ENCODE measurements around the gene MYO16. TPM values are rescaled to one million over a fixed set of nuclear protein-coding genes. Genes with fewer than 3 reads are reported as not detected.

The MYO16 gene
- total RNA-seq, 4 donors from 2014 or later: under 0.01 to 0.21 TPM; not detected in 2

GRCh38 chr13:109093998-109094397 is 464.6 kb downstream of the MYO16 start:
- H3K27me3 ChIP-seq: no peaks in the 10 kb centered on the region
- H3K4me3 ChIP-seq: no peak overlapping the region
- 69 to 70% methylated on average over 2 of the region's 2 CpGs for WGBS, 2 donors

GRCh38 chr13:109095126-109095525 is 465.7 kb downstream of the MYO16 start:
- Histone ChIP-seq H3K9me3 (no peaks in the 10 kb centered on the region), H3K27ac (no peak overlapping the region), H3K36me3 (no peaks in the 10 kb centered on the region), H3K27me3 (no peaks in the 10 kb centered on the region), H3K4me1 (no peaks in the 10 kb centered on the region), H3K4me3 (no peak overlapping the region)
- no peak for DNase-seq (ENCODE audit: low spot score in 2 of 2)
- no peak for TF ChIP-seq POLR2A (IDR thresholded peaks at IDR 0.05)
- no peak for TF ChIP-seq EP300 (IDR thresholded peaks at IDR 0.05)
- TF ChIP-seq CTCF (IDR thresholded peaks at IDR 0.05): no peak
- WGBS, 2 donors: 54 to 77% methylated on average over 6 of the region's 6 CpGs

More at GRCh38 chr13:109093998-109094397, 464.6 kb downstream of the MYO16 start:
- no peaks in the 10 kb centered on the region for H3K36me3 ChIP-seq
- H3K27ac ChIP-seq: no peak overlapping the region
- H3K4me1 ChIP-seq: no peaks in the 10 kb centered on the region
- DNase-seq (ENCODE audit: low spot score in 2 of 2): no peak
- TF ChIP-seq EP300 (IDR thresholded peaks at IDR 0.05) (no peak), CTCF (IDR thresholded peaks at IDR 0.05) (no peak), POLR2A (IDR thresholded peaks at IDR 0.05) (no peak)
- no peaks in the 10 kb centered on the region for H3K9me3 ChIP-seq

GRCh38 chr13:109096101-109096500 is 466.7 kb downstream of the MYO16 start:
- no peaks in the 10 kb centered on the region for H3K4me1 ChIP-seq
- H3K9me3 ChIP-seq: no peaks in the 10 kb centered on the region
- H3K36me3 ChIP-seq: no peaks in the 10 kb centered on the region
- no peak for DNase-seq (ENCODE audit: low spot score in 2 of 2)
- H3K27me3 ChIP-seq: no peaks in the 10 kb centered on the region
- TF ChIP-seq POLR2A (IDR thresholded peaks at IDR 0.05) (no peak), CTCF (IDR thresholded peaks at IDR 0.05) (no peak), EP300 (IDR thresholded peaks at IDR 0.05) (no peak)
- H3K27ac ChIP-seq: no peak overlapping the region
- 55 to 69% methylated on average over 5 to 6 of the region's 6 CpGs for WGBS, 2 donors
- H3K4me3 ChIP-seq: no peak overlapping the region

- TF ChIP-seq EP300 (IDR thresholded peaks at IDR 0.05): no peak
- TF ChIP-seq CTCF (IDR thresholded peaks at IDR 0.05): no peak
- TF ChIP-seq POLR2A (IDR thresholded peaks at IDR 0.05): no peak
- no peaks in the 10 kb centered on the region for H3K36me3 ChIP-seq
- no peaks in the 10 kb centered on the region for H3K9me3 ChIP-seq
- no peak overlapping the region for H3K27ac ChIP-seq
- WGBS, 2 donors: 59 to 78% methylated on average over 8 of the region's 8 CpGs
- H3K27me3 ChIP-seq: no peaks in the 10 kb centered on the region
- DNase-seq (ENCODE audit: low spot score in 2 of 2): no peak
- no peaks in the 10 kb centered on the region for H3K4me1 ChIP-seq
- no peak overlapping the region for H3K4me3 ChIP-seq
Measured at GRCh38 chr13:109100705-109101304, 471.4 kb downstream of the MYO16 start.

GRCh38 chr13:109101550-109102144 is 472.2 kb downstream of the MYO16 start:
- H3K27ac ChIP-seq: no peak overlapping the region
- no peaks in the 10 kb centered on the region for H3K9me3 ChIP-seq
- WGBS, 2 donors: 79 to 89% methylated on average over 3 of the region's 3 CpGs
- H3K4me1 ChIP-seq: no peaks in the 10 kb centered on the region
- no peaks in the 10 kb centered on the region for H3K27me3 ChIP-seq
- no peak for TF ChIP-seq CTCF (IDR thresholded peaks at IDR 0.05)
- TF ChIP-seq POLR2A (IDR thresholded peaks at IDR 0.05): no peak
- TF ChIP-seq EP300 (IDR thresholded peaks at IDR 0.05): no peak
- no peak overlapping the region for H3K4me3 ChIP-seq
- H3K36me3 ChIP-seq: no peaks in the 10 kb centered on the region
- no peak for DNase-seq (ENCODE audit: low spot score in 2 of 2)

Measured in tibial nerve (tissue), 4 donors.